H1 (cell line): Measurements from ENCODE around the gene JAKMIP2. TPM values are rescaled to one million over a fixed set of nuclear protein-coding genes. Genes with fewer than 3 reads are reported as not detected.

Experiments used
- BRCA1 ChIP-seq: IDR thresholded peaks from 2 replicates; pipeline ENCODE4 v1.6.1; 2012; ENCODE audit warnings: low read depth, low read length, improper control_type of control experiment
- CEBPB ChIP-seq: IDR thresholded peaks from 2 replicates; pipeline ENCODE4 v1.6.1; 2012; ENCODE audit warnings: low read depth, low read length
- GABPA ChIP-seq: IDR thresholded peaks from 2 replicates; pipeline ENCODE4 v1.6.1; 2011; ENCODE audit warnings: mild to moderate bottlenecking, low read length, moderate library complexity, borderline replicate concordance; ENCODE audit not compliant: insufficient read depth
- POLR2AphosphoS5 ChIP-seq: IDR thresholded peaks from 2 replicates; pipeline ENCODE4 v1.6.1; 2011; ENCODE audit warnings: low read depth, low read length
- SIN3A ChIP-seq, 2 experiments: IDR thresholded peaks in 1 of 2; conservative IDR thresholded peaks in 1 of 2; 2 replicates each; pipeline ENCODE4 v1.6.1; 2011 to 2012; ENCODE audit warnings: low read length in 2 of 2, improper control_type of control experiment in 1 of 2, low read depth in 1 of 2, mild to moderate bottlenecking in 1 of 2
- SIX5 ChIP-seq: IDR thresholded peaks from 2 replicates; pipeline ENCODE4 v1.6.1; 2011; ENCODE audit warnings: mild to moderate bottlenecking, low read depth, low read length
- SP4 ChIP-seq: IDR thresholded peaks from 2 replicates; pipeline ENCODE4 v1.6.1; 2012; ENCODE audit warnings: low read length, inconsistent platforms
- polyA plus RNA-seq, 7 experiments: library from polyadenylated mRNA; depleted of rRNA in 3 of 7; stranded (reverse) in 5 of 7; unstranded in 2 of 7; fragments of >200 nt in 5 of 7; fragments of 200-250 nt in 2 of 7; gene quantifications; 1 replicate in 5 of 7; 2 replicates in 1 of 7; 4 replicates in 1 of 7; pipeline versions ENCODE4 v1.2.1 to v1.2.3, GENCODE V29; 2011 to 2013; ENCODE audit warnings: missing spikeins in 2 of 7, mixed read lengths in 2 of 7
- total RNA-seq: library from RNA; stranded (reverse); fragmentation: NEBNext Ultra II Directional; extraction: Animal tissue kit (Norgen Biotek cat#: 25700); gene quantifications from 2 replicates; pipeline ENCODE4 v1.2.1, GENCODE V29; 2021
- TF ChIP-seq, protein P1 (sequence below), 3 experiments: IDR thresholded peaks; 1 replicate in 2 of 3; 2 replicates in 1 of 3; pipeline versions ENCODE4 v1.5.1 to v1.6.1; 2011; ENCODE audit warnings: low read length in 3 of 3, mild to moderate bottlenecking in 3 of 3, inconsistent platforms in 2 of 3, low read depth in 1 of 3, moderate library complexity in 1 of 3; ENCODE audit not compliant: insufficient read depth in 1 of 3; ENCODE audit errors: control extremely low read depth in 1 of 3
- TF ChIP-seq, protein P2 (sequence below): IDR thresholded peaks from 2 replicates; pipeline ENCODE4 v1.6.1; 2012; ENCODE audit warnings: low read length, inconsistent platforms

JAKMIP2 gene
- total and polyA plus RNA-seq, 2 of the 8 experiments (the other 6 are each of a cell fraction or from before 2014, with no cell fraction given) = 2.4 to 13.6 TPM

DNA sequence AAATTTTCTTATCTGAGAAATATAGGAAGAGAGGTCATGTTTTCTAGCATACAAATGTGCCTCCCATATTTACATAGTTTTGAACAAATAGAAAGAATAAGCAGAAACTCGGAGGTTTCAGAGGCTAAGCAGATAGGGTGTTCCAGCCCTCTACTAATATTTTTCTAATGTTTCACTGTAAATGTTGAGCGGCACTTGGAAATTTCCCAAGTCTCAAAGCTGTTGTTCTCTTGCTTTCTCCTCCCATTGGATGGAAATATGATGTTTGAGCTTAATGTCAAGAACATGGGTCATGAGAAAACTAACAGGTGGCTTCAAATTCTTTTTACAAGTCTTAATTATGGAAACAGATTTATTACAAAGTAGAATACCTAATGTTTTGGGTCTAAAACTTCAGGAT, 43.8 kb upstream of the JAKMIP2 start (continued):
- TF ChIP-seq, protein P1, sequence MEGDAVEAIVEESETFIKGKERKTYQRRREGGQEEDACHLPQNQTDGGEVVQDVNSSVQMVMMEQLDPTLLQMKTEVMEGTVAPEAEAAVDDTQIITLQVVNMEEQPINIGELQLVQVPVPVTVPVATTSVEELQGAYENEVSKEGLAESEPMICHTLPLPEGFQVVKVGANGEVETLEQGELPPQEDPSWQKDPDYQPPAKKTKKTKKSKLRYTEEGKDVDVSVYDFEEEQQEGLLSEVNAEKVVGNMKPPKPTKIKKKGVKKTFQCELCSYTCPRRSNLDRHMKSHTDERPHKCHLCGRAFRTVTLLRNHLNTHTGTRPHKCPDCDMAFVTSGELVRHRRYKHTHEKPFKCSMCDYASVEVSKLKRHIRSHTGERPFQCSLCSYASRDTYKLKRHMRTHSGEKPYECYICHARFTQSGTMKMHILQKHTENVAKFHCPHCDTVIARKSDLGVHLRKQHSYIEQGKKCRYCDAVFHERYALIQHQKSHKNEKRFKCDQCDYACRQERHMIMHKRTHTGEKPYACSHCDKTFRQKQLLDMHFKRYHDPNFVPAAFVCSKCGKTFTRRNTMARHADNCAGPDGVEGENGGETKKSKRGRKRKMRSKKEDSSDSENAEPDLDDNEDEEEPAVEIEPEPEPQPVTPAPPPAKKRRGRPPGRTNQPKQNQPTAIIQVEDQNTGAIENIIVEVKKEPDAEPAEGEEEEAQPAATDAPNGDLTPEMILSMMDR (IDR thresholded peaks at IDR 0.05; ENCODE audit: control extremely low read depth in 1 of 3, insufficient read depth in 1 of 3, low read depth in 1 of 3, low read length in 3 of 3) = no peak
- TF ChIP-seq, protein P2, sequence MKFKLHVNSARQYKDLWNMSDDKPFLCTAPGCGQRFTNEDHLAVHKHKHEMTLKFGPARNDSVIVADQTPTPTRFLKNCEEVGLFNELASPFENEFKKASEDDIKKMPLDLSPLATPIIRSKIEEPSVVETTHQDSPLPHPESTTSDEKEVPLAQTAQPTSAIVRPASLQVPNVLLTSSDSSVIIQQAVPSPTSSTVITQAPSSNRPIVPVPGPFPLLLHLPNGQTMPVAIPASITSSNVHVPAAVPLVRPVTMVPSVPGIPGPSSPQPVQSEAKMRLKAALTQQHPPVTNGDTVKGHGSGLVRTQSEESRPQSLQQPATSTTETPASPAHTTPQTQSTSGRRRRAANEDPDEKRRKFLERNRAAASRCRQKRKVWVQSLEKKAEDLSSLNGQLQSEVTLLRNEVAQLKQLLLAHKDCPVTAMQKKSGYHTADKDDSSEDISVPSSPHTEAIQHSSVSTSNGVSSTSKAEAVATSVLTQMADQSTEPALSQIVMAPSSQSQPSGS = no peak
- TF ChIP-seq CEBPB = no peak
- no peak for TF ChIP-seq SIN3A (conservative IDR thresholded peaks at IDR 0.05 in 1 of 2, IDR thresholded peaks at IDR 0.05 in 1 of 2; ENCODE audit: low read depth in 1 of 2, low read length in 2 of 2)
- TF ChIP-seq BRCA1 = no peak
- no peak for TF ChIP-seq SIX5
- TF ChIP-seq POLR2AphosphoS5 = no peak
- no peak for TF ChIP-seq GABPA
- no peak for TF ChIP-seq SP4
